PC-9 (cell line): ENCODE measurements around the gene FCGR3B. TPM values are rescaled to one million over a fixed set of nuclear protein-coding genes. Genes with fewer than 3 reads are reported as not detected.
"Not testable (repeated sequence)": the region's sequence is repeated elsewhere in the genome, so short reads cannot be mapped to it uniquely, and the experiment has no call there.

Experiments
- BruUV-seq: library from RNA; stranded (reverse); fragments of 400-500 nt; replicated peaks from 2 replicates; lab custom pipeline; 2021; lab: Mats Ljungman, UMichigan
- CTCF ChIA-PET: fragments of 300-600 bp; sonication (Branson Sonifier 250); formaldehyde crosslinking; loops from one replicate; lab custom pipeline; 2022; ENCODE audit warnings: antibody characterized with exemption; lab: Charles Lee
- POLR2A ChIA-PET: fragments of 300-600 bp; sonication (Branson Sonifier 250); formaldehyde crosslinking; loops from one replicate; lab custom pipeline; 2022; ENCODE audit warnings: antibody characterized with exemption; ENCODE audit not compliant: unreplicated experiment; lab: Charles Lee
- DNase-seq, 2 experiments: peaks; one replicate each; pipeline versions ENCODE4 v3.0.0 to v3.0.0-alpha.2; 2015 to 2022; ENCODE audit warnings: mixed read lengths in 1 of 2
- H2AFZ ChIP-seq: fragments of 200-600 bp; sonication (generic); 2 replicates; pipeline ENCODE4 v1.8.1; 2017; ENCODE audit warnings: antibody characterized with exemption
- H3F3A ChIP-seq: fragments of 200-600 bp; sonication (generic); 2 replicates; pipeline ENCODE4 v1.8.1; 2017; ENCODE audit warnings: antibody characterized with exemption, mild to moderate bottlenecking, low read depth; ENCODE audit not compliant: insufficient read depth
- H3K27ac ChIP-seq: fragments of 200-600 bp; sonication (generic); 2 replicates; pipeline ENCODE4 v1.6.1; 2016; ENCODE audit warnings: mixed run types
- H3K27me3 ChIP-seq: fragments of 200-600 bp; sonication (generic); 2 replicates; pipeline ENCODE4 v1.6.1; 2016; ENCODE audit warnings: low read depth, mixed run types; ENCODE audit not compliant: insufficient read depth
- H3K36me3 ChIP-seq: fragments of 200-600 bp; sonication (generic); 2 replicates; pipeline ENCODE4 v1.6.1; 2016; ENCODE audit warnings: low read depth, mixed run types
- H3K4me1 ChIP-seq: fragments of 200-600 bp; sonication (generic); replicated peaks from 2 replicates; pipeline ENCODE4 v1.6.1; 2016; ENCODE audit warnings: mixed run types; ENCODE audit not compliant: insufficient read depth
- H3K4me2 ChIP-seq: fragments of 200-600 bp; sonication (generic); 2 replicates; pipeline ENCODE4 v1.6.1; 2017; ENCODE audit warnings: mixed run types
- H3K4me3 ChIP-seq: fragments of 200-600 bp; sonication (generic); 2 replicates; pipeline ENCODE4 v1.6.1; 2016; ENCODE audit warnings: mixed run types
- H3K79me2 ChIP-seq: fragments of 200-600 bp; sonication (generic); 2 replicates; pipeline ENCODE4 v1.6.1; 2017; ENCODE audit warnings: low read depth, mixed run types
- H3K9me2 ChIP-seq: fragments of 200-600 bp; sonication (generic); 2 replicates; pipeline ENCODE4 v1.8.1; 2017; ENCODE audit warnings: mild to moderate bottlenecking; ENCODE audit not compliant: insufficient read depth
- H3K9me3 ChIP-seq: fragments of 200-600 bp; sonication (generic); 2 replicates; pipeline ENCODE4 v1.8.1; 2016; ENCODE audit warnings: low read depth; ENCODE audit not compliant: insufficient read depth
- H4K20me1 ChIP-seq: fragments of 200-600 bp; sonication (generic); 2 replicates; pipeline ENCODE4 v1.8.1; 2017; ENCODE audit not compliant: insufficient read depth
- CTCF ChIP-seq: fragments of 200-600 bp; sonication (generic); conservative IDR thresholded peaks from 2 replicates; pipeline ENCODE4 v1.6.1; 2017; ENCODE audit warnings: mixed run types, antibody characterized with exemption, mild to moderate bottlenecking, moderate library complexity
- intact Hi-C: fragments of 100-400 bp; cut with micrococcal nuclease; formaldehyde crosslinking; loops from one replicate; pipeline ENCODE4 v1.10.0; 2022; ENCODE audit not compliant: unreplicated experiment
- total RNA-seq: library from RNA; stranded (reverse); gene quantifications from 2 replicates; pipeline ENCODE4 v1.2.3, GENCODE V29; 2021

The FCGR3B gene
- total RNA-seq, 1 experiment from 2014 or later = not detected

- CTCF ChIA-PET, H3K27ac ChIP-seq, H3K4me2 ChIP-seq, H3K36me3 ChIP-seq, intact Hi-C loops, H2AFZ ChIP-seq, H3K4me1 ChIP-seq, POLR2A ChIA-PET, H3K4me3 ChIP-seq, H3K9me2 ChIP-seq, H3K27me3 ChIP-seq, H3K79me2 ChIP-seq, BruUV-seq, H3F3A ChIP-seq, H3K9me3 ChIP-seq, H4K20me1 ChIP-seq: not testable (repeated sequence)
- peak in 1 of 2 experiments; percentile 37 for DNase-seq
- TF ChIP-seq CTCF = peak; percentile 68
Observed at GRCh38 chr1:161647507-161648360, 16.8 kb upstream of the FCGR3B start.

GRCh38 chr1:161644855-161645254 lies 13.9 kb upstream of the FCGR3B start:
- CTCF ChIA-PET, BruUV-seq: not testable (repeated sequence)

GRCh38 chr1:161643481-161644208 lies 12.7 kb upstream of the FCGR3B start:
- H3K9me2 ChIP-seq, H3K4me2 ChIP-seq, H3K36me3 ChIP-seq, BruUV-seq, H3K9me3 ChIP-seq, CTCF ChIA-PET, intact Hi-C loops, POLR2A ChIA-PET, H3K79me2 ChIP-seq, H3K4me1 ChIP-seq, H3F3A ChIP-seq, H3K27ac ChIP-seq, DNase-seq, H2AFZ ChIP-seq, H3K27me3 ChIP-seq, H4K20me1 ChIP-seq, H3K4me3 ChIP-seq: not testable (repeated sequence)

More at GRCh38 chr1:161644855-161645254, 13.9 kb upstream of the FCGR3B start:
- POLR2A ChIA-PET, H3K4me1 ChIP-seq, intact Hi-C loops, H3K79me2 ChIP-seq, H3F3A ChIP-seq, H3K9me3 ChIP-seq, DNase-seq, H3K9me2 ChIP-seq, H3K4me3 ChIP-seq, H3K27ac ChIP-seq, H2AFZ ChIP-seq, H3K36me3 ChIP-seq, H4K20me1 ChIP-seq, H3K27me3 ChIP-seq, H3K4me2 ChIP-seq: not testable (repeated sequence)

GRCh38 chr1:161642697-161643096 lies 11.7 kb upstream of the FCGR3B start:
- H3K9me2 ChIP-seq, H3K36me3 ChIP-seq, H3F3A ChIP-seq, H3K4me3 ChIP-seq, H3K79me2 ChIP-seq, POLR2A ChIA-PET, H3K4me1 ChIP-seq, BruUV-seq, intact Hi-C loops, H3K27me3 ChIP-seq, H4K20me1 ChIP-seq, H2AFZ ChIP-seq, H3K9me3 ChIP-seq, CTCF ChIA-PET: not testable (repeated sequence)
- TF ChIP-seq CTCF = peak; percentile 55
- DNase-seq = peak in 1 of 2 experiments; percentile 83
- H3K4me2 ChIP-seq = 0 out of 2 replicates have a peak overlapping the region, but pooled peaks have one; percentile 1
- H3K27ac ChIP-seq = peak overlapping the region; percentile 63; the same call in 1 of the 2 replicates

GRCh38 chr1:161639203-161639602 lies 8.2 kb upstream of the FCGR3B start:
- H3F3A ChIP-seq, H3K79me2 ChIP-seq, H3K27me3 ChIP-seq, H2AFZ ChIP-seq, BruUV-seq, CTCF ChIA-PET, H3K4me3 ChIP-seq, H3K9me3 ChIP-seq, POLR2A ChIA-PET, H3K4me2 ChIP-seq, H3K27ac ChIP-seq, intact Hi-C loops, H4K20me1 ChIP-seq, H3K9me2 ChIP-seq, H3K36me3 ChIP-seq, H3K4me1 ChIP-seq, DNase-seq: not testable (repeated sequence)
